22Rv1 (cell line): ENCODE data around the gene BEAN1.
"Not testable (repeated sequence)": the region's sequence is repeated elsewhere in the genome, so short reads cannot be mapped to it uniquely, and the experiment has no call there.

Experiments
- H3K27ac ChIP-seq: fragments of 450-650 bp; 2 replicates; pipeline ENCODE4 v1.5.1; 2017
- ZFX ChIP-seq: fragments of 450-650 bp; IDR thresholded peaks from 2 replicates; pipeline ENCODE4 v1.6.1; 2017; ENCODE audit warnings: antibody characterized with exemption, borderline replicate concordance
- TF ChIP-seq, protein P1 (sequence below): fragments of 450-650 bp; IDR thresholded peaks from 2 replicates; pipeline ENCODE4 v1.5.1; 2017; ENCODE audit warnings: mild to moderate bottlenecking

Gene BEAN1

DNA sequence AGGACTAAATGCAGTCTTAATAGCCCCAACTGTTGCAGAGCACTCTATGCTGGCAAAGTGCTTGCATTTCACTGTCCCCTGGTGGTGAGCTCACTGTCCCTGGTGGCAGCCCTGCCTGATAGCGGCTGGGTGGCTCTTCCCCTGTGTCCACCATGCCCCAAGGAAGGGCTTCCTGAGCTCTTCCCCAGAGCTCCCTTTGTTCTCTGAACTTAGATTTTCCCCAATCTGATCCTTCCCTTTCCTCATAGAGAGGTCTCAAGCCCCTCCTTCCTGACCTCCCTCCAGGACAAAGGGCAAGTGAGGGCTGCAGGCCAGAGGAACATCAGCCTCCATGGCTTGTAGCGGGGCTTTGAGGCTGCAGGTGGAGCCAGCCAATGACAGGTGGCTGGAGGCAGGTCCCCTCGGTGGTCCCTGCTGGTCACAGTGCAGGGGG lies 17.0 kb downstream of the BEAN1 start:
- no peak overlapping the region for H3K27ac ChIP-seq
- TF ChIP-seq, protein P1, sequence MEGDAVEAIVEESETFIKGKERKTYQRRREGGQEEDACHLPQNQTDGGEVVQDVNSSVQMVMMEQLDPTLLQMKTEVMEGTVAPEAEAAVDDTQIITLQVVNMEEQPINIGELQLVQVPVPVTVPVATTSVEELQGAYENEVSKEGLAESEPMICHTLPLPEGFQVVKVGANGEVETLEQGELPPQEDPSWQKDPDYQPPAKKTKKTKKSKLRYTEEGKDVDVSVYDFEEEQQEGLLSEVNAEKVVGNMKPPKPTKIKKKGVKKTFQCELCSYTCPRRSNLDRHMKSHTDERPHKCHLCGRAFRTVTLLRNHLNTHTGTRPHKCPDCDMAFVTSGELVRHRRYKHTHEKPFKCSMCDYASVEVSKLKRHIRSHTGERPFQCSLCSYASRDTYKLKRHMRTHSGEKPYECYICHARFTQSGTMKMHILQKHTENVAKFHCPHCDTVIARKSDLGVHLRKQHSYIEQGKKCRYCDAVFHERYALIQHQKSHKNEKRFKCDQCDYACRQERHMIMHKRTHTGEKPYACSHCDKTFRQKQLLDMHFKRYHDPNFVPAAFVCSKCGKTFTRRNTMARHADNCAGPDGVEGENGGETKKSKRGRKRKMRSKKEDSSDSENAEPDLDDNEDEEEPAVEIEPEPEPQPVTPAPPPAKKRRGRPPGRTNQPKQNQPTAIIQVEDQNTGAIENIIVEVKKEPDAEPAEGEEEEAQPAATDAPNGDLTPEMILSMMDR, result 0 out of 2 replicates have a peak, but pooled peaks have one; percentile 1
- no peak for TF ChIP-seq ZFX

- no peak overlapping the region for H3K27ac ChIP-seq
- TF ChIP-seq, protein P1, result no peak
- TF ChIP-seq ZFX, result no peak
Observed at GRCh38 chr16:66446737-66447136, 19.6 kb downstream of the BEAN1 start.

- no peak overlapping the region for H3K27ac ChIP-seq
- TF ChIP-seq ZFX, result no peak
- TF ChIP-seq, protein P1, result no peak
Observed at GRCh38 chr16:66447491-66447890, 20.4 kb downstream of the BEAN1 start.

DNA sequence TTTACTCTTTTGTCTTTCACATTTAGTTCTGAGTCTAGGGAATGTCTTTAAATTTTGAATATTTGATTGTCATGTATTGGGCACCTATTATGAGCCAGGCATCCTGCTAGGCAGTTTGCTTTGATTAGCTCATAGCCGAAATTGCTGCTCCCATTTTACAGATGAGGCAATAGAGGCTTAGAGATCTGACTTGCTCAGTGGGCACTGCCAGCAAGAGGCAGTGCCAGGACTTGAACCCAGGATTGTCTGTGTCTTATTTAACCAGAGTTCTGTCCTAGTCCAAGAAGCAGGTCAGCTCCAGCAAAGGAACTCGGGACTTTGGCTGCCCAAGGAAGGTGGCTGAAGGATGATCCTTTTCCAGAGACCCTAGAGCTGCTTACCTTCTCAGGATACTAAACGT lies 24.5 kb downstream of the BEAN1 start:
- no peak for TF ChIP-seq ZFX
- TF ChIP-seq, protein P1, result no peak
- H3K27ac ChIP-seq, result no peak overlapping the region

- not testable (repeated sequence) for H3K27ac ChIP-seq
Observed at GRCh38 chr16:66453230-66453629, 26.1 kb downstream of the BEAN1 start.

DNA sequence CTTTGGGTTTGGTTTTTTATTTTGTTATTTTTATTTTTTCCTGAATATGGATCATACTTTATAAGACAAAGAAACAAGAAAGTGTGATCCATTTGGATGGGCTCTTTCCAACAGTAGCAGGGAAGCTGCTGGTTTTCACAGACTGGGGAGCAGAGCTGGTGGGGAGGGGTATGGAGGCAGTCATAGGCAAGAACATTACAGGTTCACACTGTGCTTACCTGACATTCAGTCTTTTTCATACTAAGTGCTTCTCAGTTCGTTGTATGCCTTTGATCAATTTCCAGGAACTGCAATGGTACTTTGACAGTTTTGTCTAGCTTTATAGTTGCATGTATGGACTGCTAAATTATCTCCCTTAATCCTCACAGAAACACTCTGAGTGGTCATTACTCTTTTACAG lies 27.7 kb downstream of the BEAN1 start:
- no peak overlapping the region for H3K27ac ChIP-seq
- TF ChIP-seq, protein P1, result no peak
- TF ChIP-seq ZFX, result no peak

GRCh38 chr16:66455970-66456369 lies 28.9 kb downstream of the BEAN1 start:
- H3K27ac ChIP-seq, result no peak overlapping the region
- TF ChIP-seq ZFX, result no peak
- TF ChIP-seq, protein P1, result no peak

DNA sequence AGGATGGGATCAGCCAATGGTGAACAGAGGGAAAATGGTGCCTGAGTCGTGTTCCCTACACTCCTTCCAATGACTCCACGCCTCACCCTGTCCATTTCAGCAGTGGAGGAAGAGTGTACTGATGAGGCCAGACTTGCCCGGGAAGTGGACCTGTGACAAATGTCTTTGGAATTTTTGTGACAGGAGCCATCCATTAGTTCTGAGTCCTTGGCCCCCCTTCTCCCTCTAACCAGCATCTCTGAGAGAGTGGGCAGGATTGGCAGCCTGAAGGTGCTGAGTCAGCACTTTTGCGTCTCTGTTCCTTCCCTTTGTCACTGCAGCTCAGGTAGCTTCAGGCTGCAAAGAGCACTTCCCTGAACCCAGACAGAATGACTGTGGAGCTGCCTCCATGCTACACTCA lies 30.8 kb downstream of the BEAN1 start:
- no peak overlapping the region for H3K27ac ChIP-seq
- TF ChIP-seq, protein P1, result no peak
- TF ChIP-seq ZFX, result no peak
